Left colon (tissue), 2 donors: ENCODE measurements around the gene TSC2. TPM values are rescaled to one million over a fixed set of nuclear protein-coding genes. Genes with fewer than 3 reads are reported as not detected.

Experiments used
- ATAC-seq: fragments of 200-7000 bp; cut with Tn5 transposase; one replicate; pipeline ENCODE4 v1.9.1; 2020; ENCODE audit warnings: mild to moderate bottlenecking, moderate library complexity
- DNase-seq, 2 donors: peaks; one replicate each; pipeline ENCODE4 v3.0.0-alpha.2; 2020
- intact Hi-C, 2 donors: fragments of 100-400 bp; cut with DNase I in 1 of 2; cut with micrococcal nuclease in 1 of 2; formaldehyde crosslinking; loops; one replicate each; pipeline versions ENCODE4 v1.11.2 to v1.14.0; 2022; cut with DNase I, micrococcal nuclease
- long read RNA-seq: library from polyadenylated mRNA; unstranded; transcript quantifications from one replicate; pipeline ENCODE4 v2.0.0, GENCODE V29; 2021
- total RNA-seq, 2 donors: library from RNA; stranded (reverse); fragmentation: NEBNext Ultra II Directional; extraction: Animal tissue kit (Norgen Biotek cat#: 25700); gene quantifications; one replicate each; pipeline ENCODE4 v1.2.1, GENCODE V29; 2021
- donor health status: DM: no; HTN: no; CAD: no.
- donor health status: DM: yes; HTN: yes; CAD: no.

TSC2 gene
- 100 to 1,000 TPM; 115 to 118 TPM for total RNA-seq
- long read RNA-seq, partial matches to known transcripts, result 23 of 30 reads
- long read RNA-seq, other reads (novel, unspliced or antisense), result 4 of 30 reads

DNA sequence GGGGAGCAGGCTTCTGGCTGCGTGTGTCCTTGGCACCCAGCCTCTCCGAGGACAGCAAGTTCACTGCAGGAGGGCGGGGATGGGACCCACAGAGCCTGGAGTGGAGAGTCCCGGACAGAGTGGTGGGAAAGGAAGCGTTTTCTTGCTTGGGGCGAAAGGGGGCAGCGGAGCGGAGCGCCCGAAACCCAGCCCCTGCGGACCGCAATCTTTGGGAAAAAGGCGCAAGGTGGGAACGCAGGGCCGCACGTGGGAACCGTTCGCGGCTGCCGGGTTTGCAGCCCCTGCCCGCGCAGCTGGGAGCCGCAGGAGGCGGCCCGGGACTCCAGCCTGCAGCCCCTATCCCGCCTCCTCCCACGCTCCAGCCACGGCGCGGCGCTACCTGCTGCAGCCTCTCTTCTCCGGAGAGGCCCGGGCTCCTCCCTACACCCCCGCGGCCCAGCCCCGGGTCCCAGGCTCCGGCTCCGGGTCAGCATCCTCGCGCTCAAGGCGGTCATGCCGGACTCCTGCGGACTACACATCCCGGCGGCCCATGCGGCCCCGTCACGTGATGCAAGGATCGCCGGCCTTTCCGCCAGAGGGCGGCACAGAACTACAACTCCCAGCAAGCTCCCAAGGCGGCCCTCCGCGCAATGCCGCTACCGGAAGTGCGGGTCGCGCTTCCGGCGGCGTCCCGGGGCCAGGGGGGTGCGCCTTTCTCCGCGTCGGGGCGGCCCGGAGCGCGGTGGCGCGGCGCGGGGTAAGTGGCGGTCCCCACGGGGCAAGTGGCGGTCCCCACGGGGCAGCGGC, at the start of gene TSC2, which contains the start of gene NTHL1:
Gene TSC2, plus strand, starts transcription at position 656 of the 786 bp plus-strand sequence. CDS start 631 bp downstream, outside the sequence.
Gene NTHL1, minus strand, starts transcription at position 505 of the 786 bp plus-strand sequence. Its CDS starts 11 bp downstream, at position 494.
- intact Hi-C loops, result no loop called here
- ATAC-seq (peak; percentile 78), DNase-seq (peak; percentile 96 to 97)

DNA sequence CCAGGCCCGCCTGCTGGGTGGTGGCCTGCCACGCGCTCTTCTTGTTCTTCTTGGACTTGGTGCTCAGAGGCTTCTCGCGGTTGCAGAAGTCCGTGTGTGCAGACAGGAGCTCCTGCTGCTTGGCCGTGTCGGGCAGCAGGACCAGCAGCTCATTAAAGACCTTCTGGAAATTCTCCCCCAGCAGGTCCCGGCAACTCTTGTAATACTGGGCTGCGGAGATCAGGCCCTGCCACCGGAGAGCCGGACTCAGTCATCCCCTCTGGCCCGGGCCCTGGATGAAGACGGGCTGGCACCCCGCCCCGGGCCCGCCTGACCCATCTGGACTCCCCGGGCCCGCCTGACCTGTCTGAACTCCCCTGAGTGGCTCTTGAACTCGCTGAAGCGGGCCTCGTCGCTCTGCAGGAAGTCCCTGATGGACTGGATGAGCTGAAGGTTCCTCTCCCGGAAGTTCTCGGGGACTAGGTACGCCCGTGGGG, 49.4 kb upstream of the TSC2 start:
- intact Hi-C loops, result no loop called here
- no peak for ATAC-seq
- DNase-seq, result no peak

DNA sequence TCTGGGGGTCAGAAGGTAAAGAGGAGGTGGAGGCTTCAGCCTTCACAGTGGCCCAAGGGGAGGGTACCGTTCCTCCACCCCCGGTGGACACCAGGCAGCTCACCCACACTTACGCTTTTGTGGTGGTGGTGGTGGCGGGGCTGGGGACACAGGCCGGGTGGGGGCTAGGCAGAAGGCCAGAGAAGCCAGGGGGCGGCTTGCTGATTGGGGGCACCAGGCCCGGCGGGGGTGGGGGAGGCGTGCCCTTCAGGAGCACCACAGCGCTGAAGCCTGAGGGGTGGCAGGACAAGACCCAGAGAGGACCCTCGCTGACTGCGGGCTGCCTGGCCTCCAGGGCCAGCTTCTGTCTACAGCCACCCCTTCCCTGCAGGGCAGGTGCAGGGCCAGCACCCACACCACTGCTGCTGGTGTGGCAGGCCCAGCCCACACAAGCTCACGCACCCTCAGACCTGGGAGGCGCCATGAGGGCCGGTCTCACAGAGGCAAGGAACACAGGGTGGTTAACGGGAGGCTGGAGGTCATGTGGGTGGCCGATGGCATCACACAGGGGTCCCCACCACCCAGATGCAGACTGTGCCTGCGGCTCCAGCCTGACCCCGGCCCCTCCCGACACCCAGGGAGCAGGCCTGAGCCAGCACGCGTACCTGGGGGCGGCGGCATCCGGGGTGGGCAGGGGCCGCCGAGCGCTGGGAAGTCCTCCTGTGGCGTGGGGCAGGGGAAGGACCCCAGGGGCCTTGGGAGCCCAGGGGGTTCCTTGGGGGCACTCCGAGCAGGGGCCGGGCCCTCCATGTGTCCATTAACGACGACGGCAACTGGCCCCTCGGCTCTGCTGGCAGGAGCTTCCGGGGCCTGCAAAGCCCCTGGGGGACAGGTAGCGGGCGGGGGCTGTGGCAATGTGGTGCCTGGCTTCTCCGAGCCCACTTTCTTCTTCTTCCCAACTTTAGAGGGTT, 48.7 kb upstream of the TSC2 start:
- ATAC-seq (no peak), DNase-seq (no peak)
- intact Hi-C loops, result no loop called here

DNA sequence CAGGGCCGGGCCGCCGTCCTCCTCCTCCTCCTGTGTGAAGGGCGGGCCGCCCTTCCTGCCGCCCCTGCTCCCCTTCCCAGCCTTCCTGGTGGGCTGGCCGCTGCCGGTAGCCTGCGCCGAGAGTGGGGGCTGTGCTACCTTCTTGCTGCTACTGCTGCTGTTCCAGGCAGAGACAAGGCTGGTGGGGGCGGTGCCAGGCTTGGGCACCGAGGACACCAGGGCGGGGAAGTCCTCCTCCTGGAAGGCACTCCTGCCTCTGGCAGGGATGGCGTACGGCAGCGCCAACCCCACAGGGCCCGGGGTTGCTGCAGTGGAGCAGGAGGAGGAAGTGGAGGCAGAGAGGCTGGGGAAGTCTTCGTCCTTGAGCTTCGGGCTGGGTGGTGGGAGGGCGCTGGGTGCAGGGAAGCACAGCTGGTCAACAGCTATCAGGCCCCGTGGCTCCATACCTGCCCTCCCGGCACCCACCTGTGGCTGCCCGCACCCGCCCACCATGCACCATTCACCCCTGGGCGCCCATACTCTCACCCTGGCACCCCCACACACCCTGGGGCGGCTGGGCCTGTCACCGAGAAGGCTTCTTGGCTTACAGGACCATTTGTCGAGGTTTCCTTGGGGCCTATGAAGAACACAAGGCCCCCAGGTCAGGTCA, 47.8 kb upstream of the TSC2 start:
- intact Hi-C loops, result loop anchor here in 1 of 2 donors (10.0 kb wide), 1 partner anchor 145 kb away; the partner anchor contains the start of gene RAB26
- no peak for ATAC-seq
- DNase-seq, result no peak

DNA sequence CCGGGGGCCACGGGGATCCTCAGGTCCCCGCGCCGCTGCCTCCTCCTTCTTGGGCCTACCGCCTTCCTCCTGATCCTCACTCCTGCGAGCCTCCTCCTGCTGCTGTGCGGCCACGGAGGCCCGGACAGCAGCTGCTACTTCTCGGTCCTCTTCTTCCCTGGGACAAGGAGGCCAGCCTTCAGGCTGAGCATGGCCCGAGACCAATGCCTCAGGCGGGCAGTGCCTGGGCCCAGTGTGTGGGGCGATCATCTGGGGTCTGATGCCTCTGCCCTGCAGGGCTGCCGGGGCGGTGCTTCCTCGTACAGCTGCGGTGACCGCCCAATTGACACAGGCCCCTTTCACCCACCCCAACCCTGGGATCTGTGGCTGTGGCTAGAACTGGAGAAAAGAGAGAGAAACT, 46.8 kb upstream of the TSC2 start:
- DNase-seq (no peak), ATAC-seq (no peak)
- intact Hi-C loops, result loop anchor here in 1 of 2 donors (10.0 kb wide), 1 partner anchor 144 kb away; the partner anchor contains the start of gene RAB26

DNA sequence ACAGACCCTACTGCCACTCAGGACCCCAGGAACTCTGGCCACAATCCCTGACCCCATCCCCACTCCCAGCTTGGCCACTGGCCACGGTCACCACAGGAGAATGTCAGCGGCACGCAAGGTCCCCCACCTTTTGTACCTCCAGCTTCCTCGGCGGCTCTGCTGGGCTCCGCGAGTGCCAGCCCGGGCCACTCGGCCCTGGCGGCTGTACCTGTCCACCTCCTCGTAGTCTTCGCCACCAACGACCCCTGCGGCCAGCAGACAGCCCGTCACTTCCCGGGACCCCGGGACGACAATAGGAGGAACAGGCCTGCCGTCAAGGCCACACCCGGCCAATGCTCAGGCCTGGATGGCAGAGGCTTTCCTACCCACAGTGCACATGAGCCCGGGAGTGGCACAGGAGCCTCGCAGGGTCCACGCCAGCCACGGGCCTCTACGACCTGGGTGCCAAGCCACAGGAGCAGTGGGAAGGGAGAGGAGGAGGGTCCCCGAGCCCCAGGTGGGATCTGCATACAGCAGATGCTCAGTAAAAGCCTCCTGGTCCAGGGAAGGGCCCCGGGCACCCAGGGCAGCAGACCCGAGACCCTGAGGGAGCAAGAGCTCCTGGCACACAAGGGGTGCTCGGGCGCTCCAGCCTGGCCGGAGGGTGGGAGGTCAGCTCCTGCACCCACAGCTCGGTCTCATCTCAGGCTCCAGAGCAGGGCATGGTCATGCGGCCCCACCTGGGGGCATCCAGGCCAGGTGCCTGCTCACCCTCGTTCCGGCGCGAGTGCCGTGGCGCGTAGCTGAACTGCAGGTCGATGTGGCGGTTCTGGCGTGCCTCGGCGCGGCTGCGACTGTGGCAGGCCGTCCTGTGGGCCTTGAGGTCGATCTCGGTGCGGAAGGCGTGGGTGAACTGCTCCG, 46.1 kb upstream of the TSC2 start:
- intact Hi-C loops, result loop anchor here in 1 of 2 donors (10.0 kb wide), 1 partner anchor 143 kb away; the partner anchor contains the start of gene RAB26
- no peak for ATAC-seq

DNA sequence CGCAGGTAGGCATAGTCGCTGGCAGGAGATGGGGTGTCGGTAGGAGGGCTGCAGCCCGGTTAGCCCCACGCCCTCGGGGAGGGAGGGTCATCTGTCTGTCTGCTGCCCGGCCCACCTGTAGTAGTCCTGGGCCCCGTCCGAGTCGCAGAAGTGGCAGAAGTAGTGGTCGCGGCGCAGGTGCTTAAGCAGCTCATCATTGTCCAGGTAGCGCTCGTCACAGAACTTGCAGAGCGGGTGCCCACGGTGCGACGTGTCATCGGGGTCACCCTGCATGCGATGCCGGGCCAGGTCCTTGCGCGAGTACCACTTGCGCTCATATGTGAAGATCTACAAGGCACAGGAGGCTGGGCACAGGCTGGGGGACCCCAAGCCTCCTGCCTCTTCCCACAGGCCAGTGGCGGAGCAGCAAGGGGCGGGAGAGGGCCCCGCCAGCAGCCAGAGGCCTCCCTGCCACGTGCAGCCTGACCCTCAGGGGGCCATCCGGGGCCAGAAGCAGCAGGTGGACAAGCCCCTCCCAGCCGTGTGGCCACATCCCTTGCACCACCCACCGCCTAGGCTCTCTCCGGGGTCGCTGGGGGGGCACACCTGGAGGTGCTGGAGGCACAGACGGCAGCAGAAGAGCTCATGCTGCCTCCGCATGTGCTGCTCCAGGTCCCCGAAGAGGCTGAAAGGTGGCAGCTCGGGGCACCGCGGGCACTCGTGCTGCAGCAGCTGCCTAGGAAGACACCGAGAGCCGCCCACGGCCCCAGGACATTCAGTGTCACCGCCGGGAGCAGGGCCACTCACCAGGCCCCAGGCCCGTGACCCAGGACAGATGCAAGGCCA, 45.2 kb upstream of the TSC2 start:
- DNase-seq, result peak in 1 of 2 donors; percentile 11
- no peak for ATAC-seq
- intact Hi-C loops, result loop anchor here in 1 of 2 donors (10.0 kb wide), 1 partner anchor 142 kb away; the partner anchor contains the start of gene RAB26

More for the DNA sequence above, 46.1 kb upstream of the TSC2 start:
- no peak for DNase-seq

DNA sequence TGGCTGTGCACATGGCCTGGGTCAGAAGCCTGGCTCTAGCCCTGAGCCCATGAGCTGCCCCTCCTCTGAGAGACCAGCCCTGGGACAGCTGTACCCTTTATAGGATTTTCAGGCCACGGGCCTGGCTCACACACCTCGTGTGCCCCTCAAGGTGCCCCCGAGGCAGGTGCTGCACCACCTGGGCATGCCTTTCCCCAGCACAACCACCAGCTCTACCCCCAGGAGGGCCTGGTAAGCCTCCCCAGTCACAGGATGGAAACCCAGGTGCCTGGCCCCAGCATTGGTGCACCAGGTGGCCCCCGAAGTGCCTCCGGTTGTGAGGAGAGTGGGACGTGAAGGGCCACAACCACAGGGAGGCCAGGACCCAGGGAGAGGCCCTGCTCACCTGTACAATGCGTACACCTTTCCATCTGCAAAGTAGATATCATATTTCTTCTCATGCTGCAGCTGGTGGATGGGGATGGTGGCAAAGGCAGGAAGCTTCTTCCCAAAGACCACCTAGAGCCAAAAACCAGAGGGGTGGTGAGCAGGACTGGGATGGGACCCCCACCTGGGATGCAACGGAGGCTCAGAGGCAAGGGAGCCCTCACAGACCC, 44.5 kb upstream of the TSC2 start:
- ATAC-seq (no peak), DNase-seq (no peak)
- intact Hi-C loops, result loop anchor here in 1 of 2 donors (10.0 kb wide), 1 partner anchor 141 kb away; the partner anchor contains the start of gene RAB26

DNA sequence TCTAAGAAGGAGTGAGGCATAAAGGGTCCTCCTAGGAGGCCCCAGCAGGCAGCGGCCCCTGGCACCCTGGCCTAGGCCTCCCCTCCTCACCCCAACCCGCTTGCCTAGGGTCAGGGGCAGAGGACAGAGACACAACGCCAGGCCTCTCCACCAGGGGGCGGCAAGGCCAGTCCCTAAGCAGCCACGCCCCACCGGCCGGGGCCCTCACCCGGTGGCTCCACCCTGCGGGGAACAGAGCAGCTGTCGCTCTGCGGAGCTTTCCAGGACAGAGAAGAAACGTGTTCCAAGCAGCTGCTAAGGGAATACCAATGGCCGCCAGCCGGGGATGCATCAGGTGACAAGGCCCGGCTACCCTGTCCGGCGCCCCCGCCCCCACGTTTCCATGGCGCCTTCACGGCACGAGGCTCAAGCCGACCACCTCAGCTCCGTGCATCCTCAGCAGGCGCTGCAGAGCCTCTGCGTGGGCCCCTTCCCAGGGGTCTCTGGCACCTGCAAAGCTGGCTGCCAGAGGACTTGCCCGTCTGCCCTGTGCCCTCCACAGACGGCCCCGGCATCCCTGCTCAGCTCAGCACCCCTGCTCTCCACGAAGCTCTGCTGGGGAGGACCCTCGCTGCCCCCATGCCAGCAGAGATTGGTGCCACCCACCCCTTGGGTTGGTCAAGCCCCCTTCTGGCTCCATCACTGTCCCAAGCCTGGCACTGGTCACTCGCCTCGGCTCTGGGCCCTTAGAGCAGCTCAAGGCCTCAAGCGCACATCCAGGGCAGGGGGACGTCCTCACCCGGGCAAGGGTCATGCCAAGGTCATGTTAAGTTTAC, 43.8 kb upstream of the TSC2 start:
- peak; percentile 93 to 96 for DNase-seq
- intact Hi-C loops, result loop anchor here in 1 of 2 donors (10.0 kb wide), 1 partner anchor 141 kb away; the partner anchor contains the start of gene RAB26
- peak; percentile 77 for ATAC-seq

DNA sequence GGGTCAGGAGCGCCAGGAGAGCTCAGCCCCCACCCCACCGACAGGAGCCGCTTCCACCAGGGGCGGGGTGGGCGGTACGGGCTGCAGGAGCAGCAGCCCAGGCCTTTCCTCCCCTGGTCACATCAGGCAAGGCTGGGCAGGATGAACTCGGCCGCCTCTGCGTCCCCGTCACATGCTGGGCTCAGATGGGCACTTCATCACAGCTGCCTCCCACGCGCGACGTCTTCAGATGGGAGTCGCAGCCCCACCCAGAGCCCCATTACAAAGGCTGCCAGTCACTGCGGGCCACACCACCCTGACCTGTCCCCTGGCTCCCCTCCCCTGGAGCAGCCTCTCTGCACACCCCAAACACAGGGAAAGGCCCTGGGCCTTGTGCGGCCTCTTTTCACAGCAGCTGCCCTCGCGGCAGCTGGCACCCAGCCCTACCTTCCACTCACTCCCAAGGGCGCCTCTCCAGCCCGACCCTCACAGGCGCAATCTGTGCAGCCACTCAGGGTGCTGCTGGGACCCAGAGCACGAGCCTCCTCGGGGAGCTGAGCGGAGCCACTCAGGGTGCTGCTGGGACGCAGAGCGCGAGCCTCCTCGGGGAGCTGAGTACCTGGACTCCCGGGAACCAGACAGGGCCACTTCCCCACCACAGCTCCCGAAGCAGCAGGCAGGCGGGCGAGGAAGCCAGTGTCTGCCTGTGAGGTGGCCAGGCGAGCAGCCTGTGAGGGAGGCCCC, 42.8 kb upstream of the TSC2 start:
- DNase-seq (no peak), ATAC-seq (no peak)
- intact Hi-C loops, result loop anchor here in 1 of 2 donors (10.0 kb wide), 1 partner anchor 140 kb away; the partner anchor contains the start of gene RAB26

DNA sequence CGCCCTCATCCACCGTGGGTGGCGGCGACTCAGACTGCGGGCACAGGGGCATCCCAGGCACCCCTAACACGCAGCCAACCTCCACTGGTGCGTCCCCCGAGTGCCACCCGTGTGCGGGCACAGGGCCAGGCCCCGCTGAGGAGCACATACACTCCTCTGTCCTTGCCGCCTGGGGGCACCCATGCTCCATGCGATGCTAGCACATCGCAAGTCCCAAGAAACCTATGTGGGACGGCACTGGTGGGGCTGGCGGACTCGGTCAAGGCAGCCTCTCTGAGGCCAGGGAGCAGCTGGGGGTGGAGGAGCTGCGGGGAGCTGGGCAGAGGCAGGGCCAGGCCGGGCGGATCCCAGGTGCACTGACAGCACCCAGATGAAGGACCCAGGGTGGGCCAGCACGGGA, 42.1 kb upstream of the TSC2 start:
- ATAC-seq, result no peak
- intact Hi-C loops, result loop anchor here in 1 of 2 donors (10.0 kb wide), 1 partner anchor 139 kb away; the partner anchor contains the start of gene RAB26

DNA sequence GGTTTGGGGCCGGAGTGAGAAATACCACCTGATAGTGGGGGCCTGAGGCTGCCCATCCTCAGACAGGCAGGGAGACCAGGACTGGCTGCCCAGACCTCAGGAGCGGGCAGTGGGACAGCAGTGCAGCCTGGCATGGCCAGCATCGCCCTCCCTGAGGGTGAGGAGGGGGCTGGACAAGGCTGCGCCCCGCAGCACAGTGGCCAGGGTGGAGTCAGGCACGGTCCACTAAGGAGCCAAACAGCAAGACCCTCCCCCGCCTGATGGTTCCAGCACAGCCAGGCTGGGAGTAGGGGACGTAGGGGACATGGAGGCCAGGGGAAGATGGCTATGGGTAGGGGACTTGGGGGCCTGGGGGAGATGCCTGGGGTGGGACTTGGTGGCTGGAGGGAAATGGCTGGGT, 41.5 kb upstream of the TSC2 start:
- ATAC-seq, result no peak
- no peak for DNase-seq
- intact Hi-C loops, result loop anchor here in 1 of 2 donors (10.0 kb wide), 1 partner anchor 138 kb away; the partner anchor contains the start of gene RAB26

More for the DNA sequence above, 42.1 kb upstream of the TSC2 start:
- DNase-seq, result no peak

DNA sequence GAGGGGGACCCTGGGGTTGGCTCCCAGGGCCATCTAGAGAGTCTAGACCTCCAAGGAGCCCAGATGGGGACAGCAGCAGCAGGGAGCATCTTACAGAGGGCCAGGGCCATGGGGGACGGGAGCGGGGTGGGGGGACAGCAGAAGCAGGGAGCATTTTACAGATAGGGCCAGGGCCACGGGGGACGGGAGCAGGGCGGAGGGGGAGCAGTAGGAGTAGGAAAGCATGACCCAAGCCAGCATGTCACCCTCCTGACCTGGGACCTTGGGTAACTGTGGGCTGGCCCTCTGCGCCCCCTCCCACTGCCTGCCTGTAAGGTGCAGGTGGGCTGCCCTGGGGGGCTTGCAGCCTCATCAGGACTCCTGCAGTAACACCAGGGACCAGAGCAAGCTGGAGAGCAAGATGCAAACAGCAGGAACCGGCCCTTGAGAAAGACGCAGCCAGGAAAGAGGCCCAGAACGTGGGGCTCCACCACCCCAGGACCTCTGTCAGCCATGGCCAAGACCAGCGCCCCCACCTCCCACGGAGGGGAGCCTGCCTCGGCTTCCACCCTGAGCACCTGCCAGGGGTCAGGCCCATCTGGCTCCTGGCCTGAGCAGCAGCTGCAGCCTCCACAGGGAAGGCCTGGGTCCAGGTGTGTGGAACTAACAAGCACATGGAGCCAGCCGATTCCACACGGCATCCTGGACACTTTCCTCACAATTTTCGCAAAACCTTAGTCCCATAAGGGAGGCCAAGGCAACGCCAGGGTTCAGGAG, 40.5 kb upstream of the TSC2 start:
- intact Hi-C loops, result loop anchor here in 1 of 2 donors (10.0 kb wide), 1 partner anchor 138 kb away; the partner anchor contains the start of gene RAB26
- no peak for DNase-seq
- ATAC-seq, result no peak
